OCI-LY7 (cell line): ENCODE data around the gene FAF2. TPM values are rescaled to one million over a fixed set of nuclear protein-coding genes. Genes with fewer than 3 reads are reported as not detected.

Source experiments
- BruUV-seq: library from RNA; stranded (reverse); fragments of 400-500 nt; replicated peaks from 2 replicates; lab custom pipeline; 2021; lab: Mats Ljungman, UMichigan
- CTCF ChIA-PET: fragments of 300-600 bp; sonication (Branson Sonifier 250); formaldehyde crosslinking; loops from one replicate; lab custom pipeline; 2022; ENCODE audit warnings: antibody characterized with exemption; ENCODE audit not compliant: unreplicated experiment; lab: Charles Lee
- POLR2A ChIA-PET: fragments of 300-600 bp; sonication (Branson Sonifier 250); formaldehyde crosslinking; loops from one replicate; lab custom pipeline; 2022; ENCODE audit warnings: antibody characterized with exemption; lab: Charles Lee
- DNase-seq: peaks from one replicate; pipeline ENCODE4 v3.0.0-alpha.2; 2015; ENCODE audit warnings: low spot score
- H2AFZ ChIP-seq: fragments of 200-600 bp; sonication (generic), shearing (Covaris generic); 2 replicates; pipeline ENCODE4 v1.6.1; 2014; ENCODE audit warnings: mild to moderate bottlenecking, antibody characterized with exemption, low read length, moderate library complexity
- H3K27ac ChIP-seq: fragments of 200-600 bp; sonication (generic); 2 replicates; pipeline ENCODE4 v1.5.1; 2014; ENCODE audit warnings: mixed run types, low read depth, mild to moderate bottlenecking, moderate library complexity, low read length, inconsistent platforms; ENCODE audit not compliant: poor library complexity, severe bottlenecking
- H3K36me3 ChIP-seq: fragments of 200-600 bp; sonication (generic); 2 replicates; pipeline ENCODE4 v1.6.1; 2014; ENCODE audit warnings: mild to moderate bottlenecking, antibody characterized with exemption, low read length, moderate library complexity, mixed read lengths; ENCODE audit not compliant: insufficient read depth
- H3K4me1 ChIP-seq: fragments of 200-600 bp; sonication (generic); 2 replicates; pipeline ENCODE4 v1.5.1; 2014; ENCODE audit warnings: mild to moderate bottlenecking, low read length; ENCODE audit not compliant: insufficient read depth, poor library complexity, severe bottlenecking
- H3K4me2 ChIP-seq: fragments of 200-600 bp; sonication (generic); 2 replicates; pipeline ENCODE4 v1.6.1; 2014; ENCODE audit warnings: mild to moderate bottlenecking, low read length
- H3K4me3 ChIP-seq: fragments of 200-600 bp; sonication (generic); 2 replicates; pipeline ENCODE4 v1.5.1; 2014; ENCODE audit warnings: mild to moderate bottlenecking, low read depth, low read length; ENCODE audit not compliant: poor library complexity, severe bottlenecking
- H3K79me2 ChIP-seq: fragments of 200-600 bp; sonication (generic); 2 replicates; pipeline ENCODE4 v1.6.1; 2016; ENCODE audit warnings: low read depth, mild to moderate bottlenecking, low read length, moderate library complexity, mixed read lengths; ENCODE audit not compliant: insufficient read depth
- H3K9me2 ChIP-seq: fragments of 200-600 bp; sonication (generic); 2 replicates; pipeline ENCODE4 v1.6.1; 2016; ENCODE audit warnings: mild to moderate bottlenecking, low read length, mixed read lengths; ENCODE audit not compliant: insufficient read depth
- H3K9me3 ChIP-seq: fragments of 200-600 bp; sonication (generic); 2 replicates; pipeline ENCODE4 v1.6.1; 2014; ENCODE audit warnings: mild to moderate bottlenecking, mixed run types, low read length, mixed read lengths
- H4K20me1 ChIP-seq: fragments of 200-600 bp; sonication (generic); 2 replicates; pipeline ENCODE4 v1.6.1; 2014; ENCODE audit warnings: mild to moderate bottlenecking, antibody characterized with exemption, low read length, moderate library complexity, mixed read lengths; ENCODE audit not compliant: insufficient read depth
- EZH2phosphoT487 ChIP-seq: fragments of 200-600 bp; sonication (generic); IDR thresholded peaks from 2 replicates; pipeline ENCODE4 v1.6.1; 2018; ENCODE audit warnings: low read depth, borderline replicate concordance, mild to moderate bottlenecking, mixed run types, antibody characterized with exemption, low read length, moderate library complexity, mixed read lengths
- intact Hi-C: fragments of 100-400 bp; cut with micrococcal nuclease; formaldehyde crosslinking; loops from one replicate; pipeline ENCODE4 v1.10.0; 2022; ENCODE audit not compliant: unreplicated experiment
- total RNA-seq, 2 experiments: library from RNA; depleted of rRNA in 1 of 2; stranded (reverse); fragments of >200 nt in 1 of 2; shearing (Covaris generic) in 1 of 2; gene quantifications; 2 replicates each; pipeline ENCODE4 v1.2.3, GENCODE V29; 2014 to 2022
- TF ChIP-seq, protein P1 (sequence below): fragments of 200-600 bp; sonication (generic); conservative IDR thresholded peaks from 2 replicates; pipeline ENCODE4 v1.5.1; 2014; ENCODE audit warnings: mild to moderate bottlenecking, antibody characterized with exemption, low read length, moderate library complexity, mixed read lengths

Gene FAF2
- total RNA-seq, 2 experiments from 2014 or later: 36.9 to 49.7 TPM

DNA sequence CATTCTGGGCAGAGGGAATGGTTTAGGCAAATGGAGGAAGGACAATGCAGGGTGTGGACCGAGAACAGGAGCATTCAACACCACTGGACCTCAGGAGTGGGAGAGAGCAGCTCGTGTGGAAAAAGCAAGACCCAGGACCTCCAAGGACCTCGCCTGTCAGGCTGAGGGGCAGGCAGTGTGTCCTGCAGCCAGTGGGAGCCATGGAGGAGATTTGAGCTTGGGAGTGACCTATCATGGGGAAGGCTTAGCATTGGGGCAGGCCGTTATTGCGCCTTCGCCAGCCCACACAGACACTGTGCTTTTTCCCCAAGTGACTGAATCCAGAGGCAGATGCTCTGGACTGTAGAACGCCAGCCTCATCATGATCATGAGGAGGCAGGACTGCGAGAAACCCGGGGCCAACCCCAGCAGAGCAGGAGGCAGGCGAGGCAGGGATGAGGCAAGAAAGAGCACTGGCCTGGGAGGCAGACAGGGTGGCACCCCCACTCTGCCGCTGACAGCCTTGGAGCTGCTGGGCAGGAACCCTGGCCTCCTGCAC lies 104.2 kb downstream of the FAF2 start:
- intact Hi-C loops: no loop called here
- Histone ChIP-seq H3K27ac (no peak overlapping the region), H3K9me2 (no peaks in the 10 kb centered on the region), H3K4me2 (no peak overlapping the region), H2AFZ (no peak overlapping the region), H3K4me1 (peaks cover 21% of the 10 kb centered on the region), H3K36me3 (no peaks in the 10 kb centered on the region), H3K9me3 (no peaks in the 10 kb centered on the region), H4K20me1 (no peaks in the 10 kb centered on the region), H3K79me2 (no peaks in the 10 kb centered on the region), H3K4me3 (no peak overlapping the region)
- DNase-seq: no peak
- no TSS peak for BruUV-seq
- TF ChIP-seq EZH2phosphoT487: no peak
- TF ChIP-seq, protein P1, sequence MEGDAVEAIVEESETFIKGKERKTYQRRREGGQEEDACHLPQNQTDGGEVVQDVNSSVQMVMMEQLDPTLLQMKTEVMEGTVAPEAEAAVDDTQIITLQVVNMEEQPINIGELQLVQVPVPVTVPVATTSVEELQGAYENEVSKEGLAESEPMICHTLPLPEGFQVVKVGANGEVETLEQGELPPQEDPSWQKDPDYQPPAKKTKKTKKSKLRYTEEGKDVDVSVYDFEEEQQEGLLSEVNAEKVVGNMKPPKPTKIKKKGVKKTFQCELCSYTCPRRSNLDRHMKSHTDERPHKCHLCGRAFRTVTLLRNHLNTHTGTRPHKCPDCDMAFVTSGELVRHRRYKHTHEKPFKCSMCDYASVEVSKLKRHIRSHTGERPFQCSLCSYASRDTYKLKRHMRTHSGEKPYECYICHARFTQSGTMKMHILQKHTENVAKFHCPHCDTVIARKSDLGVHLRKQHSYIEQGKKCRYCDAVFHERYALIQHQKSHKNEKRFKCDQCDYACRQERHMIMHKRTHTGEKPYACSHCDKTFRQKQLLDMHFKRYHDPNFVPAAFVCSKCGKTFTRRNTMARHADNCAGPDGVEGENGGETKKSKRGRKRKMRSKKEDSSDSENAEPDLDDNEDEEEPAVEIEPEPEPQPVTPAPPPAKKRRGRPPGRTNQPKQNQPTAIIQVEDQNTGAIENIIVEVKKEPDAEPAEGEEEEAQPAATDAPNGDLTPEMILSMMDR: no peak
- ChIA-PET CTCF (no interaction called here), POLR2A (no interaction called here)

DNA sequence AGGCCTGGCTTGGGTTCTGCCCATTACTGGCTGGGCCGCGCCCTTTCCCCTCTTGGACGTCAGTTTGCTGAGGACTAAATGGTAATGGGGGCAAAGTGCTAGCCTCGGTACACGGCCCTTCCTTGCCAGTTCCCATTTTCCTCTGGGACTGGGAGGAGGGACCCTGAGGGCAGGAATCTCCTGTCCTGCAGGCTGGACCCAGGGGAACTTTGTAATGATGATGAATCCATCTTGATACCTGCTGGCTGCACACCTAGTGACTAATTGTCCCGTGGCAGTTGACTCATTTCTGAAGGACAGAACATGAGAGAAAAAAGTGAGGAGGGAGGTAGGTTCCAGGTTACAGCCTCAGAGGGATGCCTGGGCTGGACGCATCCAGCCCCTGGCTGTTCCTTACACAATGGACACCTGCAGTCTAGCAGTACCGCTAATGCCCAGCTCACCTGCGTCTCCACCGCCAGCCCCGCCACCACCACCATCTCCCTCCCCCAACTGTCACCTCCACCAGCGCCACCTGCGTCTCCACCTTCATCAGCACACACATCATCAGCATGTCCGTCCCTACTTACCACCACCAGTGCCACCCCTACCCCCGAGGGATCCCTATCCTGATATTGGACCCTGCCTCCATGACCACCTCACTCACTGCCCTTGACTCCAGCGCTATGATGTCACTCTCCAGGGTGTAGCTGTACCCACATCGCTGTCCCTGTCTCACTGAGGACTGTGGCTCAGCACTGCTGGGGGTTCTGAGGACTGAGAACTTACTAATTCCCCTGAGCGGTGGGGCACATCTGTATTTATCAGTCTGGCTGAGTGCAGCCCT lies 105.3 kb downstream of the FAF2 start:
- Histone ChIP-seq H3K9me2 (no peaks in the 10 kb centered on the region), H3K9me3 (no peaks in the 10 kb centered on the region), H3K79me2 (no peaks in the 10 kb centered on the region), H3K4me3 (no peak overlapping the region), H3K36me3 (no peaks in the 10 kb centered on the region), H3K4me1 (peaks cover 12% of the 10 kb centered on the region), H3K4me2 (no peak overlapping the region), H2AFZ (no peak overlapping the region), H3K27ac (no peak overlapping the region), H4K20me1 (no peaks in the 10 kb centered on the region)
- no peak for DNase-seq
- TF ChIP-seq, protein P1: no peak
- TF ChIP-seq EZH2phosphoT487: no peak
- POLR2A ChIA-PET: no interaction called here
- BruUV-seq: no TSS peak
- intact Hi-C loops: no loop called here
- CTCF ChIA-PET: no interaction called here

DNA sequence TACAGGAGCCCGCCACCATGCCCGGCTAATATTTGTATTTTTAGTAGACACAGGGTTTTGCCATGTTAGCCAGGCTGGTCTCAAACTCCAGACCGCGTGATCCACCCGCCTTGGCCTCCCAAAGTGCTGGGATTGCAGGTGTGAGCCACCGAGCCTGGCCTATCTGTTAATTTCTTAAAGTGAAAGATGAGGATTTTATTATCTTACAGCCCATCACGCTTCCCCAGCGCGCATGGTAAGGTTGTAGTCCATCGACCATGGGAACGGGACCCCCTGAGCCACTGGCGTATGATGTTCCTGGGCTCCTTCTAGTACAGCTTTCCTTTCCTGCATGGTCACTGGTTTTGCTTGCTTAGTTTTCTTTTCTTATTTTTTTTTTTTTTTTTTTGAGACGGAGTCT lies 109.7 kb downstream of the FAF2 start:
- Histone ChIP-seq H3K9me3 (no peaks in the 10 kb centered on the region), H3K36me3 (no peaks in the 10 kb centered on the region), H4K20me1 (no peaks in the 10 kb centered on the region), H3K27ac (no peak overlapping the region), H3K4me1 (peaks cover 10% of the 10 kb centered on the region), H2AFZ (no peak overlapping the region), H3K4me3 (no peak overlapping the region), H3K9me2 (no peaks in the 10 kb centered on the region), H3K4me2 (no peak overlapping the region), H3K79me2 (no peaks in the 10 kb centered on the region)
- intact Hi-C loops: no loop called here
- DNase-seq: no peak
- POLR2A ChIA-PET: interaction anchor here (0.7 kb wide), 1 partner anchor 49 kb away, joined by 3 read pairs; no protein-coding TSS in a partner anchor
- TF ChIP-seq, protein P1: no peak
- TF ChIP-seq EZH2phosphoT487: no peak
- BruUV-seq: no TSS peak
- CTCF ChIA-PET: no interaction called here
